ENCODE results near the gene EFNA5. TPM values are rescaled to one million over a fixed set of nuclear protein-coding genes. Genes with fewer than 3 reads are reported as not detected.

The EFNA5 gene
- total RNA-seq, 4 donors from 2014 or later, result 7.7 to 18.6 (median 9.9) TPM

GRCh38 chr5:107467137-107467932 lies 203.4 kb downstream of the EFNA5 start:
- TF ChIP-seq CTCF (IDR thresholded peaks at IDR 0.05; ENCODE audit: low read depth), result no peak

- no peak for TF ChIP-seq CTCF (IDR thresholded peaks at IDR 0.05; ENCODE audit: low read depth)
Observed at GRCh38 chr5:107466233-107466769, 204.4 kb downstream of the EFNA5 start.

- TF ChIP-seq CTCF (IDR thresholded peaks at IDR 0.05; ENCODE audit: low read depth), result no peak
Observed at GRCh38 chr5:107464876-107465275, 205.9 kb downstream of the EFNA5 start.

GRCh38 chr5:107464416-107464815 lies 206.3 kb downstream of the EFNA5 start:
- no peak for TF ChIP-seq CTCF (IDR thresholded peaks at IDR 0.05; ENCODE audit: low read depth)

GRCh38 chr5:107463731-107464130 lies 207.0 kb downstream of the EFNA5 start:
- no peak for TF ChIP-seq CTCF (IDR thresholded peaks at IDR 0.05; ENCODE audit: low read depth)

- no peak for TF ChIP-seq CTCF (IDR thresholded peaks at IDR 0.05; ENCODE audit: low read depth)
Observed at GRCh38 chr5:107461770-107462169, 209.0 kb downstream of the EFNA5 start.

GRCh38 chr5:107460789-107461188 lies 209.9 kb downstream of the EFNA5 start:
- no peak for TF ChIP-seq CTCF (IDR thresholded peaks at IDR 0.05; ENCODE audit: low read depth)
